PFSK-1 (cell line): ENCODE results near the gene KIF3A.

ENCODE experiments used
- FOXP2 ChIP-seq: optimal IDR thresholded peaks from 2 replicates; pipeline ENCODE3; 2011; ENCODE audit warnings: borderline replicate concordance, control low read depth, inconsistent platforms; ENCODE audit not compliant: insufficient read depth; ENCODE audit errors: extremely low read length, extremely low read depth
- POLR2AphosphoS5 ChIP-seq: IDR thresholded peaks from 2 replicates; pipeline ENCODE4 v1.6.1; 2012; ENCODE audit warnings: low read depth, mild to moderate bottlenecking, control low read depth, low read length, moderate library complexity
- REST ChIP-seq, 2 experiments: IDR thresholded peaks; 2 replicates each; pipeline versions ENCODE4 v1.6.1 to v1.8.0; 2011 to 2012; ENCODE audit warnings: low read depth in 2 of 2, low read length in 2 of 2, control low read depth in 1 of 2, inconsistent platforms in 1 of 2, mild to moderate bottlenecking in 1 of 2, moderate library complexity in 1 of 2; ENCODE audit not compliant: insufficient read depth in 1 of 2
- SIN3A ChIP-seq: IDR thresholded peaks from 2 replicates; pipeline ENCODE4 v1.6.1; 2012; ENCODE audit warnings: mild to moderate bottlenecking, low read length, moderate library complexity, borderline replicate concordance; ENCODE audit not compliant: insufficient read depth
- TAF1 ChIP-seq: IDR thresholded peaks from 2 replicates; pipeline ENCODE4 v1.6.1; 2012; ENCODE audit warnings: low read length, control low read depth, borderline replicate concordance; ENCODE audit not compliant: insufficient read depth

DNA sequence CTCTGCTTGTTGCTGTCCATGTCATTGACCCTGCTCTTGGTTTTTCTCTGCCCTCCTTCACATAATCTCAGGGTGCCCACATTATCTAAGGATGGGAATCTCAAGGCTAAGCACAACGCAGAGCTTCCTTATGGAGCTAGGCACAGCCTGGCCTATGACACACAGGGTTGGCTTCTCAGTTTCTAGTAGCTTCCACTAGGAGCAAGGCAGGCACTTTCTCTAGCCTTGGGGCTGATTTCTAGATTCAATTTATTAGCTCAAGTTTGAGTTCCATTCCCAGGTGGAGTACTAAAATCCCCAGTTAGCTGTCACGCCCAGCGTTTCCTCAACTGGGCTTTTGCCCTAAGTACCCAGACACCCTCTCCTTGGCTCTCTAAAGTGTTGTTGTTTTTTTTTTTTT lies 51.2 kb downstream of the KIF3A start:
- TF ChIP-seq TAF1 (no peak), SIN3A (no peak), REST (IDR thresholded peaks at IDR 0.05; ENCODE audit: insufficient read depth in 1 of 2, low read depth in 2 of 2, low read length in 2 of 2) (no peak), POLR2AphosphoS5 (no peak), FOXP2 (no peak)
